ENCODE results near the gene CYP19A1.

GRCh38 chr15:51245628-51246027 is 92.8 kb downstream of the CYP19A1 start:
- TF ChIP-seq EZH2phosphoT487 (IDR thresholded peaks at IDR 0.05; ENCODE audit: insufficient read depth, low read depth) (no peak), EZH2 (IDR thresholded peaks at IDR 0.05; ENCODE audit: insufficient read depth, poor library complexity, severe bottlenecking) (no peak)

Data from GM23248 (cell line).